Measurements from ENCODE around the gene USHBP1.
A peak's percentile ranks its signal among the peaks of the same experiment; 100 is the strongest.

USHBP1 gene

DNA sequence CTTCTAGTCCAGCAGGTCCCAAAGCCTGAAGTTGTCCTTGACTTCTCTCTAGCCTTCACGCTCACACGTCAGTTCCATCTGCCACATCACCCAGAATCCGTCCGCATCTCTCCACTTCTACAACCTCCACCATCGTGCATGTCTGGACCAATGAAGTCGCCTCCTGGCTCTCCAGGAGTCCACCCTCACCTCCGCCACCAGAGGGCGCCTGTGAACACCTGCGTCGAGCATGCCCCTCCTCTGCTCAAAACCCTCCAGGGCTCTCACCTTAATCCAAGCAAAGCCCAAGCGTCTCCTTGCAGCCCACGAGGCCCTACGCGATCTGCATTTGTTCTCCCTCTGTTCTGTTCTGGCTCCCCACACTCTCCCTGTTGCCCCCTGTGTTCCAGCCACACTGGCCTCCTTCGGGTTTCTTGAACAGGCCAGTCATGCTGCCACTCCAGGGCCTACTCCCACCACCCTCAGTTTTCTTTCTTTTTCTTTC lies 3.7 kb downstream of the USHBP1 start:
- peak; percentile 8 for DNase-seq

DNA sequence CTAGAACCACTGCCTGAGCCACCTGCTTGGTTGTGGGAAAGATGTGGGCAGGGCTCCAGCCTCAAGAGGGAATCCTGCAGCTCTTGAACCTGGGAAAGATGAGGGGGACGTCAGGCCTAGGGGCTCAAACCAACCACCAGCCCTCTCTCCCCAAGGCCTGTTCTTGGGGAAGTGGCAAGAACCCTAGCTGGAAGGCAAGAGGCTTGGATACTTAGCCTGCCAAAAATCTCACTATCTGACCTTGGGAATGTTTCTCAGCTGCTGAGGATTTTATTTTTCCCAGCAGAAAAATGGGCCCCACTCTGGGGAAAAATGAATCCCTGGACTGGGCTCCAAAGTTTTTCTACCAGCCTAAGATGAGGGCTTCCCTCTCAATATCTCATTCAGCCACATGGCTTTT lies 4.6 kb downstream of the USHBP1 start:
- DNase-seq, result no peak

DNA sequence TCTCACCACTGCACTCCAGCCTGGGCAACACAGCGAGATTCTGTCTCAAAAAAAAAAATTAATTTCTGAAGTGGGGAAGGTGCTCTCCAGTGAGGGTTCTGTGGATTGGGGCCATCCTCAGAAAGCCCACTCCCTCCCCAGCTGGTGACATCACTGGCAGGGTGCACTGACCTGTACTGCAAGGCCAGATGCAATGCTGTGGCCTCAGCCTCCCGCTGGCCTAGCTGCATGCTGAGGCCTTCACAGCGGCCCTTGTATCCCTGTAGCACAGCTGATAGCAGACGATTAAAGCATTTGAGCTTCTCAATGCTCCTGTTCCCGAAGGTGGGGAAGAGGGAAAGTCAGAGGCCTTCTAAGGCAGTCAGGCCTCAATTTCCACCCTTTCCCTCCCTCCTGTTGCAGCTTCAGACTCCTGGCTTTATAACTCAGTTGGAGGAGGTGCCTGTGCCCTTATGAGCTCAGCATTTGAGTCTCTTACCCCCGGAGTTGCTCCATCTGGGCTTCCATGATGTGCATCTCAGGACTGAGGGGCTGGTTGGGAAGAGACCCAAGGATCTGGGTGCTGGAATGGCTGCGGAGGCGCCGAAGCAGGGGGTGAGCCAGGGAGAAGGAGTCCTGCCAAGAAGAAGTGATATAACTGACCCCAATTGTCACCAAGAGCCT lies 5.3 kb downstream of the USHBP1 start:
- no peak for DNase-seq

DNA sequence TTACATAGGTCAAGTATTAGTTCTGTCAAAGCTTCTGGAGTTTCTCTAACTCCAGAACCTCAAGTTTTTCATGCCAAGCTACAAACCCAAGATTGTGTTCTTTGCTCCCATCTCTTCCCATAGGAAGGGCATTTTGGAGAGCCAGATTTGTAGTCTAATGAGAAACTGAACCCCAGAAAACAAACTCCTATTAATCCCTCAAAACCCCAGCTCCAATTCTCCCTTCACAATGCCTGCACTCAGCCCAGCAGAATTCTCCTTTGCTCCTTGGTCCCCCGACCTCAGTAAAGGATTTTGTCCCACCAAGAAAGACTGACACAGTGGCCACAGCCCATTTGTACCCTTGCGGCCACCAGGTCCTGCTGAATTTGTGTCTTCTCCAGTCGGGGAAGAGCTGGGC lies 8.4 kb downstream of the USHBP1 start:
- no peak for DNase-seq

DNA sequence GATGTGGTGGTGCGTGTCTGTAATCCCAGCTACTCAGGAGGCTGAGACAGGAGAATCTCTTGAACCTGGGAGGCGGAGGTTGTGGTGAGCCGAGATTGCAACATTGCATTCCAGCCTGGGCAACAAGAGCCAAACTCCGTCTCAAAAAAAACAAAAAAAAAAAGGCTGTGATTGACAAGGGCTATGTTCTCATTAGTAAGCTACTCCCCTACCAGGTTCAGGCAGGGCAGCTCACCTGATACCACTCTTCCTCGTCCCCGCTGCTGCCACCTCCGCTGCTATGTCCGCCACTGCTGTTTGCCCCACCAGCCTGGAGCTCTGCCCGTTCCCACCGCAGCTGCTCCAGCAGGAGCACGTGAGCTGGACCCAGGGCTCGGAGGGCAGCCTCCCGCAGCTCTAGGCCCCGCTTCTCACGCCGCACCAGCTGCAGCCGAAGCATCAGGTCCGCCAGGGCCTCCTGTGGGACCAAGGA lies 9.4 kb downstream of the USHBP1 start:
- DNase-seq, result no peak

DNA sequence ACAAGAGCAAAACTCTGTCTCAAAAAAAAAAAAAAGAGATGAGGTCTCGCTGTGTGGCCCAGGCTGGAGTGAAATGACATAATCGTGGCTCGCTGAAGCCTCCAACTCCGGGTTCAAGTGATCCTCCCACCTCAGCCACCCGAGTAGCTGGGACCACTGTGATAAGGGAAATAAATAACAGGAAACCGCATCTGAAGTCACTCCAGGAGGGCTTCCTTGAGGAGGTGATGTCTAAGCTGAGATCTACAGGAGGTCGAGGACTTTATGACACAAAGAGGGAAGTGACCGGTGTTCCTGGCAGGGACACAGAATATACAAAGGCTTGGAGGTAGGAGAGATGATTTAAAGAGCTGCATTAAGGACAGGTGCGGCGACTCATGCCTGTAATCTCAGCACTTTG lies 9.9 kb downstream of the USHBP1 start:
- no peak for DNase-seq

DNA sequence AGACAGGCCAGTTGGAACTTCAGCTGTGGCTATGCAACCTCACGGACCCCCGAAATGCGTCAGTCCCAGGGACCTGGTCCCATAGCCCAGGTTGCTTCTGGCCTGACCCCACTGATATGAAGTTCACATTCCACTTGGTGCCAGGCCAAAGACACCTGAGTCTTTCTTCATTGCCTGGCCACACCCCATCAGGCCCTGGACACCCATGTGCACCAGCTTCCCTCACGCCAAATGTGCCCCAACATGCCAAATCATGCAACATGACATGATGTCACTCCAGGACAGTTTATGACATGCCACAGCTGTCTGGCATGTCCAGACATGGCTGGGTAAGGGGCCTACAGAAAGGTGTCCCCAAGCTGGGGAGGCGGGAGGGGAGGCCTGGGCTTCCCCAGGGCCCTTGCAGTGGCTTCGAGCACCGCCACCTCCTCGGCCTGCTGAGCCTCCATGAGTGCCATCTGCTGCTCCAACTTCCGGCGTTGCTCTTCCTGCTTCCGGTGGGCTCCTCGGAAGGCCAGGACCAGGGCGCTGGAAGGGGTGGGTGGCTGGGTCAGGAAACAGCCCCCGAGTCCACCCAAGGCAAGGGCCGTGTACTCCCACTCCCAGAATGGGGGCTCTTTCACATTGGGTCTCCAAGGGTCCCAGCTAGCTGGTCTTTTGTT lies 14.5 kb downstream of the USHBP1 start:
- DNase-seq, result no peak

DNA sequence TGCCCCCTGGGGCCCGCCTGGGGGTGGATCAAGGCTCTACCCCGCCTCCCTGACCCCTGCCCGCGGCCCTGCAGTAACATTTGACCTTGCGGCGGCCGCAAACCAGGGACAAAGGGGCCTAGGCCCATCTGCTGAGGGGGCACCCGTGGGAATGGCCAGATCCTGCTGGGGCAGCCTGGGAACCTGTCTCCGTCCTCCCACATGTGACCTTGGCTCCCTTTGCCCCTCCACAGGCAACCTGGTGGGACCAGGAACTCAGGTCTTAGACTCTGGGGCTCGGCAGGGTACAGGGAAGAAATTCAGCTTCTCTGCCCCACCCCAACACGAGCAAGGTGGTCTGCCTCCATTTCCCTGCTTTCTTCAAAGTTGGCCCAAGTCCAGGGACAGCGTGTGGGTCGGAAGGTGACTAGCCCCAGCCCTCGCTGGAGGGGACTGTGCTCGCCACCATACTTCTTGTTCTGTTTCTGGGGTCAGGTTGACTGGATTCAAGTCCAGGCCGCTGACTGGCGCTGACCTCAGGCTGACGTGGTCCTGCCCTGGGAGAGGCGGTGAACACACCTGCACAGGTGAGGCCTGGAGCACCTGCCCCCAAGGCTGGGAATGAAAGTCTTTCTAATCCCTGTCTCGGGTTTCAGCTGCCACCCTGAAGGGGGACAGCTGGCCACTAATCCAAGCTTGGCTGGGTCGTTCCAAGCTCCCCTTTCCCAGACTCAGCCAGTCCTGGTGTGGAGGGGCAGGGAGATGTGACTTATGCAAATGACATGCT lies 16.4 kb downstream of the USHBP1 start:
- no peak for DNase-seq

DNA sequence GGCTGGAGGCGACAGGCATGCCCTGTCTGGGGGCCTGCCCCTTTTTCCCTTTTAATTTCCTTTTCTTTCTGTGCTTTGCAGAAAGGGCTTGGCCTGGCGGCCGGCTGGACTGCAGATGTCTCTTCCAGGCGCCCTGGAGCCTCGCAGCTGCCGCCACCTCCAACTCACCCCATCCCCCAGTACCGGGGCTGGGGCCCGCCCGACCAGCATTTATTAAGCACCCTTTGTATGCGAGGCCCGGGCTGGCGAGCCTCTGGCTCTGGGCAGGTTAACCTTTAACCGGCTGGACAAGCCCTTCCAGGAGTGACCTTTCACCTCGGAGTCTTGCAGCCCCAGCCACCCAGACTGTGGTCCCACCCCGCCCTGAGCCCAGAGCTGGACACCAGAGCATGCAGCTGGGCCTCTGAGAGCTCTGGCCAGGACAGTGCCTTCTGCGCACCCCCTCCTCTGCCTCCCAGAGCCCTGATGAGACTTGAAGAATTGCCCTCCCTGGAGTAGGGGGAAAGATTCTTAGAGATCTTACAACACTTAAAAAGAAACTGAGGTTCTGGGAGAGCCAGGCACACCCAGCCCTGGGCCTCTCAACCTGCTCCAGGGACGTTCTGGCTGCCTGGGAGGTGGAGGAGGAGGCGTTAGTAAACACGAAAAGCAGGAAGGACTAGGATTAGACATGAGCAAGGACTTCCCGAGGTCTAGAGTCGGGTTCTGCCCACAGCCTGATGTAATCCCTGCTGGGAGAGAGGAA lies 17.7 kb downstream of the USHBP1 start:
- DNase-seq, result no peak

DNA sequence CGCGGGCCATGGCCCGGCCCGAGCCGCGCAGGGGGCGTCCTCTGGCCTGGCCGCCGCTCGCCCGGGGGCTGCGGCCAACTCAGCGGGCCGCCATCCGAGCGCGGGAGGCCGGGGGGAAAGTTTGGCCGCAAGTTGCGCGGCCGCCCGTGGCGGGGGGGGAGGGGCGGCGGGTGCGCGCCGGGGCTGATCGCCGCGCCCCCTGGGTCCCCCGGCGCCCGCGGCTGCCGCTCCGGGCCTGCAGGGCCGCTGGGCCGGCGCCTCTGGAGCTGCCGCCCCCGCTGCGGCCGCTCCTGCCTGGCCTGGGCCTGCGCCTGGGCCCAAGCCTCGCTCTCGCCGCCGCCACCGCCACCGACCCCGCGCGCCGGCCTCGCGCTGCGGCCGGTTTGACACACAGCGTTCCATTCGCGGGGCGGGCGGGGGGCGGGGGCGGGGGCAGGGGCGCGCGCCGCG lies 19.0 kb downstream of the USHBP1 start, which contains the start of gene NR2F6:
Gene NR2F6 (minus strand): TSS at position 385 of the 450 bp plus-strand sequence. CDS start 699 bp downstream, outside the sequence.
- DNase-seq, result no peak

DNA sequence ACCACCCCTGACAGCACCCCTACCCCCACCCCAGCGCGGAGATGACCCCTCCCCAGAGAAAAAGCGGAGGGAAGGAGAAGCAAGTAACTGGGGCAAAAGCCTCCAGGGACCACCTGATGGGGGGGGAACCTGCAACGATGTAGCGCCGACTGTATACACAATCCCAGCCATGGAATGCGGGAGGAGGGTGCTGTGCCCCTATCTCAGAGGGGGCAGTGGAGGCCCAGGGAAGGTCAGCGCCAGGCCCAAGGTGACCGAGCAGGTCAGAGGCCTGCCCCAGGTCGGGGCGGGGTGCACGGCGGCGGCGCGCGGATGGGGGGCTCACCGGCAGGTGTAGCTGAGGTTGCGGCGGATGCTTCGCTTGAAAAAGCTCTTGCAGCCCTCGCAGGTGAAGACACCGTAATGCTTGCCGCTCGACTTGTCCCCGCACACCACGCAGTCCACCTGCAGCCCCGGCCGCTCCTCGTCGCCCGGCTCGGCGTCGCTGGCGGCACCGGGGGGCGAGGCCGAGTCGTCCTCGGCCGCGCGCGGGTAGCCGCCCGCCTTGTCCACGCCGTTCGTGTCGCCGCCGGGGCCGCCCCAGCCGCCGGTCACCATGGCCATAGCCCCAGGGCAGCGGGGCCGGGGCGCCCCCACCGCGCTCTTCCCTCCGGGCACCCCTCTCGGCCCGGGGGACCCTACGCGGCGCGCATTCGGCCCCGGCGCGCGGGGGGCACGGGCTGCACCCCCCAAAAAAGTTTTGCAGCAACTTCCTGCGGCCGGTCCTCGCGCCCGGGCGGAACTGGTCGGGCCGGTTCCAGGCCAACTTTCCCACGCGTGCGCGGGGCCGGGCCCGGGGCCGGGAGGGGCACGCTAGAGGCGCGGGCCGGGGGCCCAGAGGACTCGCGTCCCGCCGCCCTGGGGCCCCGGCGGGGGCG lies 19.7 kb downstream of the USHBP1 start:
- no peak for DNase-seq

DNA sequence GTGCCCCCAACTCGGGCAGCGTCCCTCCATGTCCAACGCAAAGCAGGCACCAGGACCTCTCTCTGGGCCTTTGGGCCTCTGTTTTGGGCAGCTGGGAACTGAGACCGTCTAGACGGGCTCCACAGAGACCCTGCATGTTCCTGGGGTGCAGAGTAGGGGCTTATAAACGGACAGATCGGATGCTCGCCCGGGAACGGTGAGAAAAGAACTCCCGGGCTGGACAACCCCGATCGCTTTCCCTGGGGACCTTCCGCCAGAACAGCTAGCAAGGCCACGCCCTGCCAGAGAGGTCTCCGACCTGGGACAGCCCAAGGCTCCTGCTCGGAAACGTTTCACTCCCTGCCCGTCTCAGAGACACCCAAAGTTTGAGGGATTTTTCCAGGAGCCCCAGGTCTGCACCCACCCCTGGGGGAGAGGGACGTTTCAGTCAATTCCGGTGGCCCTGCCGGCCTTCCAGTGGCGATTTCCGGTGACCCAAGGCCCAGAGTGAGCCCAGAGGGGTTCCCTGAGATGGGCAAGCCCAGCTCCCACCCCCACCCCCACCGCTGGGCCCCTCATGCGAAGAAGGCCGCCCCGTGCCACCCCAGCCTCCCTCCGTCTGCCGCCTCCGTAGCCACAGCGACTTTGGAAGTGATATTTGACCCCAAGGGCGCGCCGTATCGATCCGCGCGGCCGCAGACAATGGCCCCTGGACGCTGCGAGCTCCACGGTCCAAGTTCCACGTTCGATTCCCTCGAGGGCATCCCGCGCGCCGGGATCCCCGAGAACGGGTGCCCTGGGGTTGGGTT lies 20.5 kb downstream of the USHBP1 start:
- DNase-seq, result no peak

DNA sequence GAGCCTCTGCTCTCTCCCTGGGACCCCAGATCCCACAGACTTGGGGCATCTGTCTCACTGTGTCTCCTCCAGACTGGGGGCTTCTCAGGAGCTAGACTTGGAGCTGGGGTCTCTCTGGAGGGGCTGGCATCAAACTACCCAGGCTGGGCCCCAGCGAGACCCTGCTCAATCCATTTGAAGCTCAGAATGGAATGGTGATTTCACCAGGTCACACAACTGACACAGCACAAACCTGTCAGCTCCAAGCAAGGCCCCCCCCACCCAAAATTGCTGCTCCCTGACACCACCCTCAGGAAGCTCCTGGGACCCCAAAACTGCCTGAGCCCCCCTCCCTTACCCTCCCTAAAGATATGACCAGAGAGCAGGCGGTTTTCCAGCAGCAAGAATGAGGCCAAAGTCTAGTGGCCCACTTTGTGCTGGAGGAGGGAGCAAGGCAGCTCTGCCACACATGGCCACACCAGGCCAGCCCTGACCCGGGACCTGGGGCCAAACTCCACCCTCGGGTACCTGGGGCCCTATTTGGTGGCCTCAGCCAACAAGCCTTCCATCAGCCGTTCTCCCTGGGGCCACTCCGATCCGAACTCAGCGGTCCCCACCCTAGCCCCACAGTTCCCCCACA lies 21.2 kb downstream of the USHBP1 start:
- no peak for DNase-seq

DNA sequence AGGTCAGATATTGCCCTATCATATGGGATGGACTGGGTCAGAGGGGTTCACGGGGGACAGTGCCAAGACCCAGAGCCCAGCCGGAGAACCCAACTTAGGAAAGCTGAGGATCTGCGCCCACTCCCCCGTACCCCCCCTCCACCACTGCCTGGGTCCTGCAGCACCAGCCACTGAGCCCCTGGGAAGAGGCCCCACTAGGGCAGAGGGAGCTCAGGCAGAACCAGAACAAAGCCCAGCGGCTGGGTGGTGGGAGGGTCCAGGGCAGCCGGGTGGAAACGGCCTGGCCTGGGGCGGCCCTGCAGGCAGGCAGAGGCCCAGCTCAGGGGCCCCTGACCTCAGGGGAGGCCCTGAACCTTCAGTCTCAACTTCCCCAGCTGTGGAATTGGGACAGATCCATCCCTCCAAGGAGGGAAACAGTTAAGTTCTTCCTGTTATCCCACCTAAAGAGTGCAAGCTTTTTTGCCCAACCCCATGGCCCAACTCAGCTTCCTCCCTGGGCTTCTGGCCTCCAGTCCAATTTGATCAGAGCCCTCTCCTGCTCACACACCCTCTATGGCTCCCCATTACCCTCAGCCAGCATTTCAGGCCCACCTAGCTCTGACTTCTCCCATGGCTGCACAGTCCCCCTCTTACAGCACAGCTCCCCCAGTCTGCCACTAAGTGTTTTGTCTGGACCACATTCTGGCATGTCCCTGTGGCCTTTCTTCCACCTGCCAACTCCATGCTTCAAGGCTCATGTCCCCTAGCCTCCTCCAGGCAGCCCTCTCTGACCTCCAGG lies 21.9 kb downstream of the USHBP1 start:
- no peak for DNase-seq

DNA sequence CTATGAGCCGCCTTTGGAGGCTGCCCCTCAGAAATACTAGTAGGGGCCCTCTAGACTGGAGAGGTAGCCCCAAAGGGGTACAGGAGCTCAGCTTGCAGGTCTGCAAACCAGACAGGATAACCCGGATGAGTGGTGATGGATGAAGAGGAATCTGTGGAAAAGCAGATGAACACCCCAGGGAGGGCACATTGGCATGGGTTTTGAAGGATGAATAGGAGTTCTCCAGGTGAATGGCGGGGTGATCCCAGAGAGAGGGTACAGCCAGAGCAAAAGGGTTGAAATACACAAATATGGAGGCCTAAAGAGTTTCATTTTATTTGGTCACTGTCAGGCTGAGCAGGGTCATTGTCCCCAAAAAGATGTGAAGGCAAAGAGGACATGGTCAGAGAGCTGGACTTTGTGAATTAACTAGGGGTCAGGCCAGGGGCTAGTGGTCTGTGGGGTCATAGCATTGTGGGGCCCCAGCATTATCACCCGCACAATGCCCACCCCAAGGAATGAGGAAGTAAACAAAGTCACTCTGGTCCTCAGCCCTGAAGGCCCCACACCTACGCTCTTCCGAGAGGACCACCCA lies 23.6 kb downstream of the USHBP1 start:
- DNase-seq, result no peak

DNA sequence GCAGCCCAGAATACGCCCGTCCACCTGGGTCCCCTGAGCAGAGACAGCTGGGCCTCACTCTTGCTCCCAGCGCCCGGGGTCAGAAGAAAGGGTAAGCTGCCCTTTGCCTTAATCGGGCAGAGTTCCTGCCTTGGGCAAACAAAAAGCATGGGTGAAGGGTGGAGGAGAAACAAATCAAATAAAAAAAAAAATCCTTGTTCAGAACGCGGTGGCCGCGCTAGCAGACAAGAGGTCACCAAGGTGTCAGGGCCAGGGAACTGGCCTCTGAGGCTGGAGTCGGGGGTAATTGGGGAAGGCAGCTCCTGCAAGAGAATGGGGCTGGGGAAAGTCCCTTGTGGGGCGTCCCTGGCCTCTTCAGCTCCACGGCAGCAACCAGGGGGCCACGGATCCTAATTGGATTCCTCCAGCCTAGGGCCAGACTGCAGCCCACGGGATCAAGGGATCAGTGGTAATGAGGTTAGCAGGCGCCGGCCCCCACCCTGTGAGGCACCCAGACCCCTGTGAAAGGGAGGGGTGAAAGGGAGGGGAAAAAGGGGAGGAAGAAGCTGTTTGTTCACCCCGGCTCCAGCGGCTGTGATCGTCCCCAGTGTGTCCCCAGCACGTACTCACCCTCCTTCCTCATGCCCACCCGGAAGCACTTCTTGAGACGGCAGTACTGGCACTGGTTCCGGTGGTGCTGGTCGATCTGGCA lies 24.3 kb downstream of the USHBP1 start:
- DNase-seq, result no peak

DNA sequence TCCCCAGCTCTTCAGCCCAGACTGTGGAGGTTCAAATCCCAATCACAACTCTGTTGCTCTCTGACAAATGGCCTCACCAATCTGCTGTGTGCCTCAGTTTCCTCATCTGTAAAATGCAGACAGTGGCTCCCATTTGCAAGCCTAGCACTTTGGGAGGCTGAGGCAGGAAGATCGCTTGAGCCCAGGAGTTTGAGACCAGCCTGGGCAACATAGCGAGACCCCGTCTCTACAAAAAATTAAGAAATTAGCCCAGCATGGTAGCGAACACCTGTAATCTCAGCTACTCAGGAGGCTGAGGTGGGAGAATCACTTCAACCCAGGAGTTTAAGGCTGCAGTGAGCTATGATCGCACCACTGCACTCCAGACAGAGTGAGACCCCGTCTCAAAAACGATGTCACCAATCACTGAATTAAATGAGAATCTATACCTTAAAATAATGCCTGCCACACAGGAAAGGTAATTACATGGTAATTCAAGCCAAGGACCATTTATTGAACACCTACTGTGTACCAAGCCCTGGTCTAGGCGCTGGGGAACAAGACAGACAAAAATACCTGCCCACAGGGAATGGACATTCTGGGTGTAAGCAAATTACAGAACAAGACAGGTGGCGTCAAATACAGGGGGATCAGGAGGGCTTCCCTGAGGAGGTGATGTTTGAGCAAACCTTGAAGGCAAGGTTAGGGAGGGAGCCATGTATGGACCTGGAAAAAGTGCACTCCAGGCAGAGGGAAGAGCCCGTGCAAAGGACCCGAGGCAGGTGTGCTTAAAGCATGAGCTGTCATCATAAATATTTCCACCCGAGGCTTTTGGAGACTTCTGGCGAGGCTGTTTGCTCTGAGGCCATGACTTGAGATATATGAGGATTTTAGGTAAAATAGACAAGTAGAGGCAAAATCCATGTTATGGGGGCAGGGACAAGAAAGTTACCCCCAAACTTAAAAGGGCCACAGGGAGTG lies 26.5 kb downstream of the USHBP1 start:
- DNase-seq, result no peak

Measured in NCI-H2081 treated with DMSO at 0.1 percent for 48 hours (cell line).